H1 (cell line): ENCODE results near the gene MYBL2. TPM values are rescaled to one million over a fixed set of nuclear protein-coding genes. Genes with fewer than 3 reads are reported as not detected.

Experiments
- CTCF ChIA-PET: fragments of 300-600 bp; sonication (Branson Sonifier 250); formaldehyde crosslinking; loops from one replicate; lab custom pipeline; 2021; ENCODE audit not compliant: partially characterized antibody; lab: Charles Lee
- POLR2A ChIA-PET: fragments of 300-600 bp; sonication (Branson Sonifier 250); formaldehyde crosslinking; loops from one replicate; lab custom pipeline; 2021; ENCODE audit warnings: inconsistent platforms; ENCODE audit not compliant: partially characterized antibody; lab: Charles Lee
- DNase-seq, 2 experiments: peaks; one replicate each; pipeline versions ENCODE4 v3.0.0 to v3.0.0-alpha.2; 2010 to 2022; ENCODE audit warnings: low spot score in 2 of 2, low read depth in 1 of 2, mixed read lengths in 1 of 2
- FAIRE-seq: peaks from 2 replicates; lab custom pipeline; 2011; peaks lifted over from hg19 to GRCh38; lab: Jason Lieb, UNC
- H2AFZ ChIP-seq: 2 replicates; pipeline ENCODE4 v1.8.1; 2012; ENCODE audit warnings: low read length, inconsistent platforms
- H2AK5ac ChIP-seq: 2 replicates; pipeline ENCODE4 v1.6.1; 2013; ENCODE audit warnings: low read depth, low read length
- H2BK120ac ChIP-seq: replicated peaks from 2 replicates; pipeline ENCODE3; 2013; ENCODE audit warnings: low read depth, low read length, inconsistent platforms
- H2BK12ac ChIP-seq: 2 replicates; pipeline ENCODE4 v1.6.1; 2013; ENCODE audit warnings: low read depth, low read length
- H2BK15ac ChIP-seq: 2 replicates; pipeline ENCODE4 v1.6.1; 2013; ENCODE audit warnings: low read length
- H2BK20ac ChIP-seq: 2 replicates; pipeline ENCODE4 v1.6.1; 2013; ENCODE audit warnings: low read length
- H2BK5ac ChIP-seq: 2 replicates; pipeline ENCODE4 v1.6.1; 2013; ENCODE audit warnings: low read depth, low read length
- H3K14ac ChIP-seq: 2 replicates; pipeline ENCODE4 v1.6.1; 2013; ENCODE audit warnings: inconsistent platforms; ENCODE audit not compliant: insufficient read length
- H3K18ac ChIP-seq: 2 replicates; pipeline ENCODE4 v1.6.1; 2013; ENCODE audit warnings: low read length; ENCODE audit errors: extremely low read depth
- H3K23ac ChIP-seq: 2 replicates; pipeline ENCODE4 v1.6.1; 2013; ENCODE audit warnings: inconsistent platforms; ENCODE audit not compliant: insufficient read length
- H3K23me2 ChIP-seq: 2 replicates; pipeline ENCODE4 v1.6.1; 2013; ENCODE audit warnings: low read depth, low read length
- H3K27ac ChIP-seq: 2 replicates; pipeline ENCODE4 v1.6.1; 2011; ENCODE audit warnings: low read depth, low read length, inconsistent platforms
- H3K27me3 ChIP-seq, 4 experiments: replicated peaks in 1 of 4; 1 replicate in 1 of 4; 2 replicates in 3 of 4; pipeline versions ENCODE4 v1.6.1 to v1.8.1; 2011 to 2013; ENCODE audit warnings: low read length in 3 of 4, mild to moderate bottlenecking in 3 of 4, inconsistent platforms in 2 of 4, mixed read lengths in 2 of 4, moderate library complexity in 1 of 4; ENCODE audit not compliant: control insufficient read depth in 3 of 4, insufficient read depth in 3 of 4; ENCODE audit errors: extremely low read depth in 1 of 4
- H3K36me3 ChIP-seq, 4 experiments: 2 replicates each; pipeline versions ENCODE4 v1.6.1 to v1.8.1; 2011 to 2013; ENCODE audit warnings: mild to moderate bottlenecking in 4 of 4, low read length in 3 of 4, moderate library complexity in 2 of 4, control low read depth in 1 of 4, inconsistent platforms in 1 of 4; ENCODE audit not compliant: insufficient read depth in 4 of 4, control insufficient read depth in 2 of 4
- H3K4ac ChIP-seq: replicated peaks from 2 replicates; pipeline ENCODE3; 2013; ENCODE audit warnings: low read length, low read depth, mixed read lengths, inconsistent platforms; ENCODE audit not compliant: insufficient read length
- H3K4me1 ChIP-seq, 4 experiments: replicated peaks in 1 of 4; 1 replicate in 1 of 4; 2 replicates in 3 of 4; pipeline versions ENCODE4 v1.6.1 to v1.8.1; 2011 to 2013; ENCODE audit warnings: low read length in 3 of 4, inconsistent platforms in 2 of 4, mixed read lengths in 1 of 4; ENCODE audit not compliant: insufficient read depth in 4 of 4, control insufficient read depth in 3 of 4
- H3K4me2 ChIP-seq, 2 experiments: 2 replicates each; pipeline versions ENCODE4 v1.6.1 to v1.8.1; 2011 to 2013; ENCODE audit warnings: low read depth in 2 of 2, low read length in 2 of 2, control low read depth in 1 of 2, inconsistent platforms in 1 of 2, mild to moderate bottlenecking in 1 of 2; ENCODE audit not compliant: insufficient read depth in 1 of 2
- H3K4me3 ChIP-seq, 4 experiments: fragments of 200-600, 300-600 bp in 1 of 4; sonication (generic), shearing (Covaris generic), sonication (Bioruptor Twin) in 1 of 4; 2 replicates each; pipeline versions ENCODE4 v1.5.1 to v1.8.1; 2011 to 2016; ENCODE audit warnings: low read length in 4 of 4, low read depth in 3 of 4, control low read depth in 2 of 4, inconsistent platforms in 2 of 4, mild to moderate bottlenecking in 2 of 4, mixed read lengths in 1 of 4, moderate library complexity in 1 of 4; ENCODE audit not compliant: insufficient read depth in 2 of 4; ENCODE audit errors: extremely low read depth in 1 of 4
- H3K56ac ChIP-seq: replicated peaks from 2 replicates; pipeline ENCODE3; 2013; ENCODE audit warnings: low read depth, mild to moderate bottlenecking, mixed read lengths, low read length, inconsistent platforms; ENCODE audit not compliant: insufficient read length
- H3K79me1 ChIP-seq: 2 replicates; pipeline ENCODE4 v1.6.1; 2013; ENCODE audit warnings: low read depth, low read length, control low read depth
- H3K79me2 ChIP-seq, 2 experiments: 2 replicates each; pipeline versions ENCODE4 v1.6.1 to v1.8.1; 2012 to 2013; ENCODE audit warnings: low read length in 2 of 2, mild to moderate bottlenecking in 2 of 2, inconsistent platforms in 1 of 2; ENCODE audit not compliant: insufficient read depth in 2 of 2, control insufficient read depth in 1 of 2
- H3K9ac ChIP-seq, 4 experiments: replicated peaks in 1 of 4; 1 replicate in 1 of 4; 2 replicates in 3 of 4; pipeline versions ENCODE4 v1.6.1 to v1.8.1; 2011 to 2013; ENCODE audit warnings: low read depth in 3 of 4, low read length in 3 of 4, control low read depth in 2 of 4, mild to moderate bottlenecking in 2 of 4, moderate library complexity in 2 of 4, inconsistent platforms in 1 of 4; ENCODE audit errors: extremely low read depth in 1 of 4
- H3K9me3 ChIP-seq, 2 experiments: 2 replicates each; pipeline versions ENCODE4 v1.6.1 to v1.8.1; 2012 to 2013; ENCODE audit warnings: mild to moderate bottlenecking in 2 of 2, moderate library complexity in 2 of 2, control low read depth in 1 of 2, inconsistent platforms in 1 of 2, low read depth in 1 of 2, low read length in 1 of 2, mixed read lengths in 1 of 2; ENCODE audit not compliant: insufficient read depth in 2 of 2
- H4K20me1 ChIP-seq, 2 experiments: replicated peaks in 1 of 2; 2 replicates each; pipeline versions ENCODE3 to v1.8.1; 2011 to 2013; ENCODE audit warnings: inconsistent platforms in 2 of 2, low read length in 2 of 2, mild to moderate bottlenecking in 1 of 2; ENCODE audit not compliant: insufficient read depth in 2 of 2, control insufficient read depth in 1 of 2
- H4K5ac ChIP-seq: 2 replicates; pipeline ENCODE4 v1.6.1; 2013; ENCODE audit warnings: low read length, low read depth, mixed read lengths, inconsistent platforms; ENCODE audit not compliant: insufficient read length
- H4K8ac ChIP-seq: 2 replicates; pipeline ENCODE4 v1.8.0; 2013; ENCODE audit warnings: mild to moderate bottlenecking, moderate library complexity, low read length, inconsistent platforms; ENCODE audit not compliant: insufficient read depth; ENCODE audit errors: extremely low read depth
- H4K91ac ChIP-seq: replicated peaks from 2 replicates; pipeline ENCODE3; 2013; ENCODE audit warnings: low read length, mixed read lengths, inconsistent platforms; ENCODE audit not compliant: insufficient read length
- JUND ChIP-seq: IDR thresholded peaks from 2 replicates; pipeline ENCODE4 v1.6.1; 2011; ENCODE audit warnings: mild to moderate bottlenecking, improper control_type of control experiment, low read length
- PHF8 ChIP-seq: fragments of 200-600 bp; sonication (generic); conservative IDR thresholded peaks from 2 replicates; pipeline ENCODE4 v1.7.1; 2012; ENCODE audit warnings: low read depth, mild to moderate bottlenecking, inconsistent platforms, low read length, moderate library complexity
- POLR2A ChIP-seq, 2 experiments: IDR thresholded peaks; 1 replicate in 1 of 2; 2 replicates in 1 of 2; pipeline ENCODE4 v1.6.1; 2011; ENCODE audit warnings: low read depth in 2 of 2, low read length in 2 of 2, mild to moderate bottlenecking in 2 of 2; ENCODE audit errors: control extremely low read depth in 1 of 2
- SIN3A ChIP-seq, 2 experiments: IDR thresholded peaks in 1 of 2; conservative IDR thresholded peaks in 1 of 2; 2 replicates each; pipeline ENCODE4 v1.6.1; 2011 to 2012; ENCODE audit warnings: low read length in 2 of 2, improper control_type of control experiment in 1 of 2, low read depth in 1 of 2, mild to moderate bottlenecking in 1 of 2
- SIRT6 ChIP-seq: IDR thresholded peaks from one replicate; pipeline ENCODE4 v1.7.1; 2012; ENCODE audit warnings: low read length, inconsistent platforms
- SUZ12 ChIP-seq: fragments of 200-600 bp; sonication (generic); IDR thresholded peaks from 2 replicates; pipeline ENCODE4 v1.6.1; 2012; ENCODE audit warnings: mild to moderate bottlenecking, inconsistent platforms, low read length, moderate library complexity, mixed read lengths
- WGBS, 2 experiments: shearing (Covaris generic) in 1 of 2; methylation state at CpG; one replicate each; pipeline versions ENCODE4 v1.1.6 to v1.1.7; 2013 to 2015; ENCODE audit warnings: low lambda C conversion rate in 2 of 2, mixed read lengths in 2 of 2, inconsistent platforms in 1 of 2, low coverage in 1 of 2, missing lambda C conversion rate in 1 of 2; ENCODE audit not compliant: insufficient replicate concordance in 2 of 2, insufficient coverage in 1 of 2, insufficient read length in 1 of 2; ENCODE audit errors: extremely low coverage in 1 of 2, missing lambda C conversion rate in 1 of 2; 5-methylcytosine and 5-hydroxymethylcytosine counted together
- polyA plus RNA-seq, 7 experiments: library from polyadenylated mRNA; depleted of rRNA in 3 of 7; stranded (reverse) in 5 of 7; unstranded in 2 of 7; fragments of >200 nt in 5 of 7; fragments of 200-250 nt in 2 of 7; gene quantifications; 1 replicate in 5 of 7; 2 replicates in 1 of 7; 4 replicates in 1 of 7; pipeline versions ENCODE4 v1.2.1 to v1.2.3, GENCODE V29; 2011 to 2013; ENCODE audit warnings: missing spikeins in 2 of 7, mixed read lengths in 2 of 7
- total RNA-seq: library from RNA; stranded (reverse); fragmentation: NEBNext Ultra II Directional; extraction: Animal tissue kit (Norgen Biotek cat#: 25700); gene quantifications from 2 replicates; pipeline ENCODE4 v1.2.1, GENCODE V29; 2021
- TF ChIP-seq, protein P1 (sequence below), 3 experiments: IDR thresholded peaks; 1 replicate in 2 of 3; 2 replicates in 1 of 3; pipeline versions ENCODE4 v1.5.1 to v1.6.1; 2011; ENCODE audit warnings: low read length in 3 of 3, mild to moderate bottlenecking in 3 of 3, inconsistent platforms in 2 of 3, low read depth in 1 of 3, moderate library complexity in 1 of 3; ENCODE audit not compliant: insufficient read depth in 1 of 3; ENCODE audit errors: control extremely low read depth in 1 of 3

The MYBL2 gene
- total and polyA plus RNA-seq, 2 of the 8 experiments (the other 6 are each of a cell fraction or from before 2014, with no cell fraction given) = 75.3 to 207 TPM

DNA sequence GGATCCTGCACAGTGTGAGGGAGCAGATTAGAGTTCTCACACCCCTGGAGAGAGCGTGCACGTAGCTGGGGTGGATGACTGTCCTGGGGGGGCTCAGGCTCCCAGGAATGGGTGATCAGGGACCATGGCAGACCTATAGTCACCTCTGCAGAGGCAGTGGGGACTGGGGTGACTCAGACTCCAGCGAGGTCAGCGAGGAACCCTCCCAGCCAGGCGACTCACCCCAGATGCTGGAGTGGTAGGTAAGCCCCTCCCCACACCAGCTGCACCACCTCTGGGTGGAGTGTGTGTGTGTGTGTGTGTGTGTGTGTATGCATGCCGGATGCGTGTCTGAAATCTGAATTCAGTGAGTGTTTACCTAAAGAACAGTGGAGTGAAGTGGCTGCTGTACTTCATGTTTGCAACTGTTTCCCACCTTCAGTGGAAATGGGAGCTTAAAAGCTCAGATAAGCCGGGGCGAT, 77.3 kb downstream of the MYBL2 start:
- no peak overlapping the region for H3K14ac ChIP-seq
- no peaks in the 10 kb centered on the region for H3K36me3 ChIP-seq
- ChIA-PET POLR2A (interaction anchor here (0.5 kb wide), 1 partner anchor 153 kb away, joined by 4 read pairs; no protein-coding TSS in a partner anchor), CTCF (interaction anchor here (0.6 to 2.1 kb wide), 5 partner anchors 11 to 378 kb away, joined by 3 to 5 read pairs (median 3); no protein-coding TSS in a partner anchor)
- no peak overlapping the region for H2BK12ac ChIP-seq
- TF ChIP-seq SUZ12 (no peak), SIRT6 (no peak), JUND (no peak), PHF8 (no peak), POLR2A (IDR thresholded peaks at IDR 0.05; ENCODE audit: control extremely low read depth in 1 of 2, low read depth in 2 of 2, low read length in 2 of 2) (no peak), SIN3A (conservative IDR thresholded peaks at IDR 0.05 in 1 of 2, IDR thresholded peaks at IDR 0.05 in 1 of 2; ENCODE audit: low read depth in 1 of 2, low read length in 2 of 2) (no peak)
- TF ChIP-seq, protein P1, sequence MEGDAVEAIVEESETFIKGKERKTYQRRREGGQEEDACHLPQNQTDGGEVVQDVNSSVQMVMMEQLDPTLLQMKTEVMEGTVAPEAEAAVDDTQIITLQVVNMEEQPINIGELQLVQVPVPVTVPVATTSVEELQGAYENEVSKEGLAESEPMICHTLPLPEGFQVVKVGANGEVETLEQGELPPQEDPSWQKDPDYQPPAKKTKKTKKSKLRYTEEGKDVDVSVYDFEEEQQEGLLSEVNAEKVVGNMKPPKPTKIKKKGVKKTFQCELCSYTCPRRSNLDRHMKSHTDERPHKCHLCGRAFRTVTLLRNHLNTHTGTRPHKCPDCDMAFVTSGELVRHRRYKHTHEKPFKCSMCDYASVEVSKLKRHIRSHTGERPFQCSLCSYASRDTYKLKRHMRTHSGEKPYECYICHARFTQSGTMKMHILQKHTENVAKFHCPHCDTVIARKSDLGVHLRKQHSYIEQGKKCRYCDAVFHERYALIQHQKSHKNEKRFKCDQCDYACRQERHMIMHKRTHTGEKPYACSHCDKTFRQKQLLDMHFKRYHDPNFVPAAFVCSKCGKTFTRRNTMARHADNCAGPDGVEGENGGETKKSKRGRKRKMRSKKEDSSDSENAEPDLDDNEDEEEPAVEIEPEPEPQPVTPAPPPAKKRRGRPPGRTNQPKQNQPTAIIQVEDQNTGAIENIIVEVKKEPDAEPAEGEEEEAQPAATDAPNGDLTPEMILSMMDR (IDR thresholded peaks at IDR 0.05; ENCODE audit: control extremely low read depth in 1 of 3, insufficient read depth in 1 of 3, low read depth in 1 of 3, low read length in 3 of 3) = no peak
- no peaks in the 10 kb centered on the region for H4K20me1 ChIP-seq
- no peaks in the 10 kb centered on the region for H3K79me1 ChIP-seq
- H4K8ac ChIP-seq = no peak overlapping the region
- H2AK5ac ChIP-seq = no peak overlapping the region
- H3K27me3 ChIP-seq = no peaks in the 10 kb centered on the region; a peak in 1 of 7 replicates
- H2BK120ac ChIP-seq = no peak overlapping the region
- no peak overlapping the region for H2BK20ac ChIP-seq
- H2BK15ac ChIP-seq = no peak overlapping the region
- H3K4me1 ChIP-seq = peaks cover 0 to 4% (median 1%) of the 10 kb centered on the region in 4 experiments; a peak in 2 of 7 replicates
- DNase-seq = no peak
- no peak overlapping the region for H3K23ac ChIP-seq
- H4K5ac ChIP-seq = no peak overlapping the region
- no peak overlapping the region for H3K56ac ChIP-seq
- no peak overlapping the region for H3K4ac ChIP-seq
- no peak overlapping the region for H3K4me3 ChIP-seq
- H2BK5ac ChIP-seq = no peak overlapping the region
- no peaks in the 10 kb centered on the region for H3K79me2 ChIP-seq
- no peaks in the 10 kb centered on the region for H3K23me2 ChIP-seq
- no peak overlapping the region for H4K91ac ChIP-seq
- H3K9ac ChIP-seq = no peak overlapping the region
- 80% methylated on average over 9 of the region's 9 CpGs; no CpG with 5 or more reads in 1 of the 2 experiments for WGBS, 2 experiments
- FAIRE-seq = no peak
- no peak overlapping the region; the same call in 1 of the 2 replicates for H2AFZ ChIP-seq
- H3K4me2 ChIP-seq = no peak overlapping the region
- no peaks in the 10 kb centered on the region for H3K9me3 ChIP-seq
- H3K18ac ChIP-seq = no peak overlapping the region
- H3K27ac ChIP-seq = no peak overlapping the region
